IMR-90 (cell line): ENCODE data around the gene TRAF3. TPM values are rescaled to one million over a fixed set of nuclear protein-coding genes. Genes with fewer than 3 reads are reported as not detected.

ENCODE experiments used
- ATAC-seq: fragments of 200-7000 bp; cut with Tn5 transposase; 2 replicates; pipeline ENCODE4 v1.9.1; 2020; ENCODE audit warnings: low read depth, mild to moderate bottlenecking, moderate library complexity
- BruUV-seq: library from RNA; stranded (reverse); fragments of 400-500 nt; replicated peaks from 2 replicates; lab custom pipeline; 2021; lab: Mats Ljungman, UMichigan
- CTCF ChIA-PET: fragments of 300-600 bp; formaldehyde crosslinking; extraction: SDS; loops from one replicate; lab custom pipeline; 2021; ENCODE audit warnings: antibody characterized with exemption; lab: Yijun Ruan, JAX
- POLR2A ChIA-PET: fragments of 300-600 bp; sonication (Branson Sonifier 250); formaldehyde crosslinking; loops from one replicate; lab custom pipeline; 2022; ENCODE audit warnings: antibody characterized with exemption; ENCODE audit not compliant: unreplicated experiment; lab: Charles Lee
- DNase-seq: peaks from one replicate; pipeline ENCODE4 v3.0.0; 2013
- H2AFZ ChIP-seq: replicated peaks from 2 replicates; pipeline ENCODE3; 2013; ENCODE audit warnings: low read length, mild to moderate bottlenecking; ENCODE audit not compliant: poor library complexity
- H2AK5ac ChIP-seq: 2 replicates; pipeline ENCODE4 v1.6.1; 2013; ENCODE audit warnings: low read depth, low read length, inconsistent platforms
- H2AK9ac ChIP-seq: replicated peaks from 2 replicates; pipeline ENCODE3; 2013; ENCODE audit warnings: mild to moderate bottlenecking, low read depth, low read length, moderate library complexity; ENCODE audit not compliant: poor library complexity
- H2BK120ac ChIP-seq: 2 replicates; pipeline ENCODE4 v1.6.1; 2013; ENCODE audit warnings: low read depth, low read length, inconsistent platforms
- H2BK15ac ChIP-seq: 3 replicates; pipeline ENCODE4 v1.6.1; 2013; ENCODE audit warnings: low read depth, low read length, inconsistent platforms
- H2BK20ac ChIP-seq: 2 replicates; pipeline ENCODE4 v1.6.1; 2013; ENCODE audit warnings: low read depth, mild to moderate bottlenecking, inconsistent platforms, low read length, moderate library complexity
- H2BK5ac ChIP-seq: 2 replicates; pipeline ENCODE4 v1.6.1; 2013; ENCODE audit warnings: mild to moderate bottlenecking, low read depth, low read length, inconsistent platforms; ENCODE audit not compliant: poor library complexity, severe bottlenecking
- H3K14ac ChIP-seq: replicated peaks from 2 replicates; pipeline ENCODE4 v1.6.1; 2013; ENCODE audit warnings: low read depth, low read length, inconsistent platforms
- H3K18ac ChIP-seq: 2 replicates; pipeline ENCODE4 v1.6.1; 2013; ENCODE audit warnings: low read depth, low read length, control low read depth
- H3K23ac ChIP-seq: 2 replicates; pipeline ENCODE4 v1.6.1; 2013; ENCODE audit warnings: low read depth, low read length, inconsistent platforms
- H3K27ac ChIP-seq: 2 replicates; pipeline ENCODE4 v1.5.1; 2013; ENCODE audit warnings: mild to moderate bottlenecking, control low read depth, low read length; ENCODE audit not compliant: insufficient read depth
- H3K27me3 ChIP-seq: 2 replicates; pipeline ENCODE4 v1.6.1; 2013; ENCODE audit warnings: low read length; ENCODE audit not compliant: control insufficient read depth, insufficient read depth
- H3K36me3 ChIP-seq: 2 replicates; pipeline ENCODE4 v1.6.1; 2013; ENCODE audit warnings: low read length, mixed read lengths; ENCODE audit not compliant: control insufficient read depth, insufficient read depth
- H3K4ac ChIP-seq: 2 replicates; pipeline ENCODE4 v1.6.1; 2013; ENCODE audit warnings: low read depth, low read length, inconsistent platforms
- H3K4me1 ChIP-seq: 2 replicates; pipeline ENCODE4 v1.6.1; 2013; ENCODE audit warnings: low read length, mixed read lengths; ENCODE audit not compliant: control insufficient read depth, insufficient read depth
- H3K4me2 ChIP-seq: 2 replicates; pipeline ENCODE4 v1.6.1; 2013; ENCODE audit warnings: low read depth, mild to moderate bottlenecking, control low read depth, low read length, moderate library complexity
- H3K4me3 ChIP-seq: 2 replicates; pipeline ENCODE4 v1.5.1; 2013; ENCODE audit warnings: low read depth, mild to moderate bottlenecking, control low read depth, low read length, moderate library complexity; ENCODE audit not compliant: insufficient read depth
- H3K56ac ChIP-seq: 2 replicates; pipeline ENCODE4 v1.6.1; 2013; ENCODE audit warnings: low read length, inconsistent platforms; ENCODE audit not compliant: insufficient read depth; ENCODE audit errors: extremely low read depth
- H3K79me1 ChIP-seq, 2 experiments: 2 replicates each; pipeline ENCODE4 v1.6.1; 2013; ENCODE audit warnings: low read length in 2 of 2, inconsistent platforms in 1 of 2, low read depth in 1 of 2
- H3K9ac ChIP-seq: 2 replicates; pipeline ENCODE4 v1.6.1; 2013; ENCODE audit warnings: low read depth, low read length, control low read depth
- H3K9me1 ChIP-seq: 2 replicates; pipeline ENCODE4 v1.6.1; 2013; ENCODE audit warnings: low read length, inconsistent platforms; ENCODE audit not compliant: insufficient read depth
- H3K9me3 ChIP-seq: 2 replicates; pipeline ENCODE4 v1.6.1; 2013; ENCODE audit warnings: low read length; ENCODE audit not compliant: control insufficient read depth, insufficient read depth
- H4K20me1 ChIP-seq: 2 replicates; pipeline ENCODE4 v1.6.1; 2013; ENCODE audit warnings: low read length, inconsistent platforms; ENCODE audit not compliant: insufficient read depth
- H4K5ac ChIP-seq: 2 replicates; pipeline ENCODE4 v1.6.1; 2013; ENCODE audit warnings: mild to moderate bottlenecking, low read depth, low read length, control low read depth
- H4K8ac ChIP-seq, 2 experiments: 2 replicates each; pipeline ENCODE4 v1.6.1; 2013; ENCODE audit warnings: low read depth in 2 of 2, low read length in 2 of 2, control low read depth in 1 of 2, inconsistent platforms in 1 of 2
- H4K91ac ChIP-seq: 2 replicates; pipeline ENCODE4 v1.6.1; 2013; ENCODE audit warnings: low read depth, low read length, inconsistent platforms; ENCODE audit not compliant: insufficient read depth
- BHLHE40 ChIP-seq: fragments of 150-350 bp; IDR thresholded peaks from 2 replicates; pipeline ENCODE4 v1.6.1; 2016; ENCODE audit warnings: mild to moderate bottlenecking, low read depth, low read length
- CEBPB ChIP-seq: IDR thresholded peaks from 2 replicates; pipeline ENCODE4 v1.6.1; 2012; ENCODE audit warnings: low read depth, low read length, improper control_type of control experiment
- FOS ChIP-seq: fragments of 150-350 bp; IDR thresholded peaks from 2 replicates; pipeline ENCODE4 v1.6.1; 2016; ENCODE audit warnings: low read depth, low read length
- MAZ ChIP-seq: IDR thresholded peaks from 2 replicates; pipeline ENCODE4 v1.6.1; 2012; ENCODE audit warnings: low read depth, mild to moderate bottlenecking, low read length, improper control_type of control experiment, moderate library complexity, borderline replicate concordance
- NFE2L2 ChIP-seq: fragments of 150-350 bp; IDR thresholded peaks from 2 replicates; pipeline ENCODE4 v1.6.1; 2016; ENCODE audit warnings: low read depth, mild to moderate bottlenecking, low read length
- POLR2A ChIP-seq: IDR thresholded peaks from 2 replicates; pipeline ENCODE4 v1.6.1; 2012; ENCODE audit warnings: mild to moderate bottlenecking, low read depth, low read length
- RAD21 ChIP-seq: IDR thresholded peaks from 2 replicates; pipeline ENCODE4 v1.6.1; 2012; ENCODE audit warnings: low read length, improper control_type of control experiment
- RFX5 ChIP-seq: IDR thresholded peaks from 2 replicates; pipeline ENCODE4 v1.8.0; 2012; ENCODE audit warnings: low read depth, mild to moderate bottlenecking, low read length, moderate library complexity
- WGBS, 2 experiments: methylation state at CpG; one replicate each; pipeline versions ENCODE4 v1.1.5 to v1.1.7; 2013; ENCODE audit warnings: missing lambda C conversion rate in 2 of 2; ENCODE audit not compliant: insufficient read length in 1 of 2; ENCODE audit errors: extremely low coverage in 2 of 2; 5-methylcytosine and 5-hydroxymethylcytosine counted together
- dilution Hi-C: fragments of 300-500 bp; cut with HindIII; formaldehyde crosslinking; loops from one replicate; pipeline ENCODE4 v1.14.3; 2018; ENCODE audit warnings: low sequenced_read_pairs; ENCODE audit not compliant: unreplicated experiment
- in situ Hi-C: fragments of 300-500 bp; cut with MboI; formaldehyde crosslinking; loops from 3 replicates; pipeline ENCODE4 v1.14.3; 2019; ENCODE audit warnings: low sequenced_read_pairs, inconsistent platforms, mixed read lengths
- intact Hi-C: fragments of 100-400 bp; cut with micrococcal nuclease; formaldehyde crosslinking; loops from 2 replicates; pipeline ENCODE4 v1.10.0; 2022
- polyA plus RNA-seq, 3 experiments: library from polyadenylated mRNA; depleted of rRNA; stranded (reverse); fragments of >200 nt; gene quantifications; 2 replicates each; pipeline ENCODE4 v1.2.3, GENCODE V29; 2012; ENCODE audit warnings: low replicate concordance in 1 of 3
- total RNA-seq: library from RNA; depleted of rRNA; stranded (reverse); fragments of >200 nt; gene quantifications from 2 replicates; pipeline ENCODE4 v1.2.3, GENCODE V29; 2012
- TF ChIP-seq, protein P1 (sequence below): conservative IDR thresholded peaks from 2 replicates; pipeline ENCODE4 v1.5.1; 2012; ENCODE audit warnings: mild to moderate bottlenecking, low read depth, low read length, improper control_type of control experiment
- TF ChIP-seq, protein P2 (sequence below): fragments of 150-350 bp; IDR thresholded peaks from 2 replicates; pipeline ENCODE4 v1.6.1; 2016; ENCODE audit warnings: low read depth, mild to moderate bottlenecking, low read length, moderate library complexity, borderline replicate concordance

The TRAF3 gene
- total and polyA plus RNA-seq, 2 of the 4 experiments (the other 2 are of a cell fraction) = 21.2 to 25.3 TPM

- Histone ChIP-seq H3K79me1 (no peaks in the 10 kb centered on the region), H2AK9ac (no peak overlapping the region), H3K9ac (no peak overlapping the region), H3K4me3 (no peak overlapping the region), H2BK120ac (no peak overlapping the region), H3K9me1 (no peaks in the 10 kb centered on the region), H3K27ac (no peak overlapping the region), H3K9me3 (peaks cover 11% of the 10 kb centered on the region), H4K8ac (no peak overlapping the region), H3K4me2 (no peak overlapping the region), H3K4me1 (no peaks in the 10 kb centered on the region), H3K14ac (no peak overlapping the region), H2BK15ac (no peak overlapping the region), H2BK20ac (no peak overlapping the region), H4K20me1 (no peaks in the 10 kb centered on the region), H3K4ac (no peak overlapping the region), H3K56ac (no peak overlapping the region), H3K27me3 (no peaks in the 10 kb centered on the region), H4K5ac (no peak overlapping the region), H2AFZ (no peak overlapping the region), H2BK5ac (no peak overlapping the region), H3K36me3 (no peaks in the 10 kb centered on the region), H4K91ac (no peak overlapping the region), H3K23ac (no peak overlapping the region), H3K18ac (no peak overlapping the region), H2AK5ac (no peak overlapping the region)
- ChIA-PET POLR2A (no interaction called here), CTCF (no interaction called here)
- DNase-seq = no peak
- no TSS peak for BruUV-seq
- no peak for TF ChIP-seq NFE2L2
- TF ChIP-seq RAD21 = no peak
- no peak for TF ChIP-seq MAZ
- TF ChIP-seq BHLHE40 = no peak
- TF ChIP-seq, protein P1, sequence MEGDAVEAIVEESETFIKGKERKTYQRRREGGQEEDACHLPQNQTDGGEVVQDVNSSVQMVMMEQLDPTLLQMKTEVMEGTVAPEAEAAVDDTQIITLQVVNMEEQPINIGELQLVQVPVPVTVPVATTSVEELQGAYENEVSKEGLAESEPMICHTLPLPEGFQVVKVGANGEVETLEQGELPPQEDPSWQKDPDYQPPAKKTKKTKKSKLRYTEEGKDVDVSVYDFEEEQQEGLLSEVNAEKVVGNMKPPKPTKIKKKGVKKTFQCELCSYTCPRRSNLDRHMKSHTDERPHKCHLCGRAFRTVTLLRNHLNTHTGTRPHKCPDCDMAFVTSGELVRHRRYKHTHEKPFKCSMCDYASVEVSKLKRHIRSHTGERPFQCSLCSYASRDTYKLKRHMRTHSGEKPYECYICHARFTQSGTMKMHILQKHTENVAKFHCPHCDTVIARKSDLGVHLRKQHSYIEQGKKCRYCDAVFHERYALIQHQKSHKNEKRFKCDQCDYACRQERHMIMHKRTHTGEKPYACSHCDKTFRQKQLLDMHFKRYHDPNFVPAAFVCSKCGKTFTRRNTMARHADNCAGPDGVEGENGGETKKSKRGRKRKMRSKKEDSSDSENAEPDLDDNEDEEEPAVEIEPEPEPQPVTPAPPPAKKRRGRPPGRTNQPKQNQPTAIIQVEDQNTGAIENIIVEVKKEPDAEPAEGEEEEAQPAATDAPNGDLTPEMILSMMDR = no peak
- no peak for TF ChIP-seq CEBPB
- no peak for TF ChIP-seq POLR2A
- no peak for TF ChIP-seq RFX5
- no peak for TF ChIP-seq FOS
- TF ChIP-seq, protein P2, sequence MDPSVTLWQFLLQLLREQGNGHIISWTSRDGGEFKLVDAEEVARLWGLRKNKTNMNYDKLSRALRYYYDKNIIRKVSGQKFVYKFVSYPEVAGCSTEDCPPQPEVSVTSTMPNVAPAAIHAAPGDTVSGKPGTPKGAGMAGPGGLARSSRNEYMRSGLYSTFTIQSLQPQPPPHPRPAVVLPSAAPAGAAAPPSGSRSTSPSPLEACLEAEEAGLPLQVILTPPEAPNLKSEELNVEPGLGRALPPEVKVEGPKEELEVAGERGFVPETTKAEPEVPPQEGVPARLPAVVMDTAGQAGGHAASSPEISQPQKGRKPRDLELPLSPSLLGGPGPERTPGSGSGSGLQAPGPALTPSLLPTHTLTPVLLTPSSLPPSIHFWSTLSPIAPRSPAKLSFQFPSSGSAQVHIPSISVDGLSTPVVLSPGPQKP = no peak
- ATAC-seq = no peak
- dilution Hi-C loops (no loop called here), intact Hi-C loops (no loop called here), in situ Hi-C loops (no loop called here)
- 88% methylated on average over 11 of the region's 28 CpGs; no CpG with 5 or more reads in 1 of the 2 experiments for WGBS, 2 experiments
Measured at GRCh38 chr14:102746634-102747438, 30.4 kb upstream of the TRAF3 start.
